ENCODE results near the gene NAALADL2. TPM values are rescaled to one million over a fixed set of nuclear protein-coding genes. Genes with fewer than 3 reads are reported as not detected.

NAALADL2 gene
- total RNA-seq, 1 donor, result 13.4 TPM

DNA sequence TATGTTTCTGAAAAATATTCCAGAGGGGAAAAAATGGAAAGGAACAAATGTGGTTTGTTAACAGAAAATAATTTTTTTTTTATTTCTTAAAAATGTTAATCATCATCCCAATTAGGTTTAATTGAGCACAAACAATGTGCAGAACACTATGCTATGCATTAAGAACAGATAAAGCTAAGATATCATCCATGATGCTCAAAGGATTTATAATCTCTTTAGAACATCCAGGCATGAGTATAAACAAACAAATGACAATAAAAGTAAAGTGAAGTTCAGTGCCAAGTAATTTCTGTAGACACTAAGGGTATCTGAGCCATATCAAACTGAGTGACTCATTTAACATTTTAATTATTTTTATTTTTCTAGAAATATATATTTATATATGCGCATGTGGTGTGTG, 732.2 kb downstream of the NAALADL2 start:
- no peak for DNase-seq (ENCODE audit: low read depth)
- TF ChIP-seq, protein P1, sequence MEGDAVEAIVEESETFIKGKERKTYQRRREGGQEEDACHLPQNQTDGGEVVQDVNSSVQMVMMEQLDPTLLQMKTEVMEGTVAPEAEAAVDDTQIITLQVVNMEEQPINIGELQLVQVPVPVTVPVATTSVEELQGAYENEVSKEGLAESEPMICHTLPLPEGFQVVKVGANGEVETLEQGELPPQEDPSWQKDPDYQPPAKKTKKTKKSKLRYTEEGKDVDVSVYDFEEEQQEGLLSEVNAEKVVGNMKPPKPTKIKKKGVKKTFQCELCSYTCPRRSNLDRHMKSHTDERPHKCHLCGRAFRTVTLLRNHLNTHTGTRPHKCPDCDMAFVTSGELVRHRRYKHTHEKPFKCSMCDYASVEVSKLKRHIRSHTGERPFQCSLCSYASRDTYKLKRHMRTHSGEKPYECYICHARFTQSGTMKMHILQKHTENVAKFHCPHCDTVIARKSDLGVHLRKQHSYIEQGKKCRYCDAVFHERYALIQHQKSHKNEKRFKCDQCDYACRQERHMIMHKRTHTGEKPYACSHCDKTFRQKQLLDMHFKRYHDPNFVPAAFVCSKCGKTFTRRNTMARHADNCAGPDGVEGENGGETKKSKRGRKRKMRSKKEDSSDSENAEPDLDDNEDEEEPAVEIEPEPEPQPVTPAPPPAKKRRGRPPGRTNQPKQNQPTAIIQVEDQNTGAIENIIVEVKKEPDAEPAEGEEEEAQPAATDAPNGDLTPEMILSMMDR (IDR thresholded peaks at IDR 0.05; ENCODE audit: insufficient read depth, low read depth, low read length), result no peak
- H3K4me3 ChIP-seq (ENCODE audit: low read depth, low read length), result no peak overlapping the region

DNA sequence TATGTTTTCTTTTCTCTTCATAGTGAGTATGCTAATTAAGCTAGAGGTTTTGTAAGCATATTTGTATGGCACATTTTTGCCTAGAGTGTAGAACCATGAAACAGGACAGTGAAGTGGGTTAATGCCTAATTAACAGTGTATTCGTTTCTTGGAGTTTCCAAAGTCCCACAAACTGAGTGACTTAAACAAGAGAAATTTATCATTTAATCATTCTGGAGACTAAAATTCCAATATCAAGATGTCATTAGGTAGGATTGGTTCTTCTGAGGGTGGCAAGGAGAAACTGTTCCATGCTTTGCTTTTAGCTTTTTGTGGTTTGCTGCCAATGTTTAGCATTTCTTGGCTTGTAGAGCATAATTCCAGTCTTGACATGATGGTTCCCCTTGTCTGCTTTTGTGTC, 734.2 kb downstream of the NAALADL2 start:
- no peak for DNase-seq (ENCODE audit: low read depth)
- TF ChIP-seq, protein P1 (IDR thresholded peaks at IDR 0.05; ENCODE audit: insufficient read depth, low read depth, low read length), result no peak

DNA sequence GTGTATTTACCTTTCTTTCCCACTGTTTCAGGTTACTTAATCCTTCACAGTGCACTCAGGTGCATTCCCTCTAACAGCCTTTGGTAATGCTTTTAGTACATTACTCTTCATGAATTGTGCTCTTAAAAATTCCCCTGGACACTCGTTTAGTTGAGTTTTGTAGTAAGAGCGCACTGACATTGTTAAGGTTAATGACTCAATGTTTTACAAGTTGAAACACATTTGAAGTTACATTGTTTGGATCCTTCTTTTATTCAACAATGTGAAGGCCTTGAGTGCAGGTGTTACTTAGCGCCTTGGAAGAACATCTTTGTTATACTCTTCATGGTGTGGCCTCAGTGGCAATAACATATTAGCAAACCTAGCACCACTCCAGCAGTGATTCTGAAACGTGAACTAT, 739.6 kb downstream of the NAALADL2 start:
- TF ChIP-seq, protein P1 (IDR thresholded peaks at IDR 0.05; ENCODE audit: insufficient read depth, low read depth, low read length), result no peak
- no peak overlapping the region for H3K4me3 ChIP-seq (ENCODE audit: low read depth, low read length)
- DNase-seq (ENCODE audit: low read depth), result no peak

More for the DNA sequence above, 734.2 kb downstream of the NAALADL2 start:
- H3K4me3 ChIP-seq (ENCODE audit: low read depth, low read length), result no peak overlapping the region

DNA sequence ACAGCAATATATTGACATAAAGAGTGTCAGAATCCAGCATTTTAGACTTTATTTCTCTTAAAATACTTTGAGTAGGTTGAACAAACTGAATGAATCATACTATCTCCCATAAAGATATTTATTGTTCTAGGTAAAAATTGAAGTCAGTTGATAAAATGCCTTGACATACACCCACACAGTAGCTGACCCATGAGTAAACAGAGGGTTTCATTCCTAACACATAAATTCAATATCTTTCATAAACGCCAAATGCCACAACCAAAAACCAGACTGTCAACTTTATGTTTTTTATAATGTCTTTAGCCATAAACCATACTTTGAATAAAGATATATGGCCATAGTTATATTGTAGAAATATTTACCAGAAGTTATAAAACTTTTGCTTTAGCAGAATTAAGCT, 742.4 kb downstream of the NAALADL2 start:
- no peak for DNase-seq (ENCODE audit: low read depth)
- TF ChIP-seq, protein P1 (IDR thresholded peaks at IDR 0.05; ENCODE audit: insufficient read depth, low read depth, low read length), result no peak
- H3K4me3 ChIP-seq (ENCODE audit: low read depth, low read length), result no peak overlapping the region

DNA sequence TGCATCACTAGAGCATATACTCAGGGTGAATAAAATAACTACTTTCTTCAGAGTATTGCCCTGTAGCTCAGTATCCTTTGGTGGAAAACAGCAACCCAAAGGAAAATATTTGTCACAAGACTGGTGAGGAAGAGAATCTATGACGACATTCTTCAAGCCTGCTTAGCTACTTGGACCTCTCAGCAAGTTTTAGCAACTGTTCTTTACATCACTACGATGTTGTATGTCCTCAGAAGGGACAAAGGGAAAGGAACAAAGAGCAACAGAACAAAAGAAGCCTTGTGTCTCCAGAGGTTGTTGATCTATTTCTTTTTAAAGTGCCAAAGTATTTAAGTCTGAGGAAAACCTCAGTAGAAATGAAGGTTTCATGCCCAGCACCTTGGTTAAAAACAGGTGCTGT, 746.7 kb downstream of the NAALADL2 start:
- DNase-seq (ENCODE audit: low read depth), result no peak
- no peak overlapping the region for H3K4me3 ChIP-seq (ENCODE audit: low read depth, low read length)
- TF ChIP-seq, protein P1 (IDR thresholded peaks at IDR 0.05; ENCODE audit: insufficient read depth, low read depth, low read length), result no peak

DNA sequence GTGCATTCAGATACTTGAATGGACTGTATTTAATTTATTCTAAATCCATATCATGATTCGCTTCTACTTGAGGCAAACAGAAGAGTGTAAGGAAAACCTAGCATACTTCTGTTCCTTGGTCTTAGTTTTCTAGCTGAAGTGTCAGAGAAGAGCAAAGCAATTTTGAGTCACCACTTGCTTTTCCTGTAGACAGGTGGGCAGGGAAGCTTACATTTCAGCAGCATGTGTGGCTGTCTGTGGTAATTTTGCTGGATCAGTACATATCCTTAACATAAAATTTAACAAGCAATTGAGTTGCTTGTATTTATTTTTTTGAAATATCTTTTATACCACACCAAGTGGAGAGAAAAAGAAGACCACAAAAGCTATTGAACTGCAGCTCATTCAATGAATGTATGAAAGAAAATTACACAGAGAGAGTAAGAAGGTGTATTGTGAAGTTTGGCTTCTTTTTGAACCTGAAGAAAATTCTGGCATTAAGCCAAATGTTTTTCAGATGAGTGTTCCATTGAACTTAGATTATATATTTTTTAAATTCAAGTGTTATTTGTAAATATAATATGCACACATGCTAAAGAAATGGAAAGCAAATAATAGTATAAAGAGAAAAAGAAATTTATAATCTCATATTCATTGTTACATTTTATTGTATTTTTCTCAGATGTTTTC, 747.6 kb downstream of the NAALADL2 start:
- no peak for DNase-seq (ENCODE audit: low read depth)
- TF ChIP-seq, protein P1 (IDR thresholded peaks at IDR 0.05; ENCODE audit: insufficient read depth, low read depth, low read length), result no peak
- H3K4me3 ChIP-seq (ENCODE audit: low read depth, low read length), result no peak overlapping the region

DNA sequence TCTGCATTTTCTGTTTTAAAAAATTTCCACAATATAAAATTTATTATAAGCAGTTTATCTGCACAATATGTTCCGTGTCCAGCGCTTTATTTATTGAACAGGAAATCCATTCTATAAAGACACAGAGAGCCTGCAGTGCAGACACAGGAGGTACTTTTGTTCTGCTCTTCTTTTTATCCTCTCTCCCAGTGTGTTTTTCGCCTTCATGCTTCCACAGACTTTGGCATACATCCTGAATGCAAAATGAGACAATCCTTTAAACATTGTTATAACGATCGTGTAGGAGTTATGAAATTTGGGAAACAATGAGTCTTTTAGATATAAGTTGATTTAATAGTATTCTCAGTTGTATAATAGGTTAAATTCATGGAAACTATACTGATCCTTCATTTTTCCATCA, 749.2 kb downstream of the NAALADL2 start:
- no peak overlapping the region for H3K4me3 ChIP-seq (ENCODE audit: low read depth, low read length)
- DNase-seq (ENCODE audit: low read depth), result no peak
- TF ChIP-seq, protein P1 (IDR thresholded peaks at IDR 0.05; ENCODE audit: insufficient read depth, low read depth, low read length), result no peak

Measured in fibroblast of villous mesenchyme (primary cell).